ACHN (cell line): Measurements from ENCODE around the gene ABCD1.

Experiments used
- DNase-seq: peaks from one replicate; pipeline ENCODE4 v3.0.0-alpha.2; 2015
- in situ Hi-C: cut with HindIII; loops from 2 replicates; pipeline ENCODE4 v1.10.0; 2017; ENCODE audit warnings: low sequenced_read_pairs, low pct_ligation_motif_present, low pct_unique_long_range_greater_than_20kb

The ABCD1 gene

GRCh38 chrX:153777261-153778090 lies 52.8 kb downstream of the ABCD1 start:
- in situ Hi-C loops = no loop called here

GRCh38 chrX:153778181-153778580 lies 53.5 kb downstream of the ABCD1 start:
- DNase-seq = no peak
- in situ Hi-C loops = no loop called here

More at GRCh38 chrX:153777261-153778090, 52.8 kb downstream of the ABCD1 start:
- DNase-seq = no peak

- DNase-seq = no peak
- in situ Hi-C loops = no loop called here
These were observed 54.0 kb downstream of the ABCD1 start for GRCh38 chrX:153778684-153779101.

- in situ Hi-C loops = no loop called here
- DNase-seq = no peak
These were observed 55.4 kb downstream of the ABCD1 start for GRCh38 chrX:153779891-153780677.

GRCh38 chrX:153780678-153781427 lies 56.2 kb downstream of the ABCD1 start, which contains the start of gene SRPK3:
Gene SRPK3, plus strand, starts transcription at chrX:153781041. Its CDS starts 46 bp downstream, at chrX:153781087.
- in situ Hi-C loops = no loop called here
- DNase-seq = no peak

GRCh38 chrX:153781428-153782047 lies 56.9 kb downstream of the ABCD1 start:
- in situ Hi-C loops = no loop called here

GRCh38 chrX:153782313-153782712 lies 57.7 kb downstream of the ABCD1 start:
- DNase-seq = no peak
- in situ Hi-C loops = no loop called here

More at GRCh38 chrX:153781428-153782047, 56.9 kb downstream of the ABCD1 start:
- no peak for DNase-seq

- no peak for DNase-seq
- in situ Hi-C loops = no loop called here
These were observed 58.2 kb downstream of the ABCD1 start for GRCh38 chrX:153782871-153783270.

GRCh38 chrX:153783378-153784013 lies 58.8 kb downstream of the ABCD1 start:
- DNase-seq = no peak
- in situ Hi-C loops = no loop called here

GRCh38 chrX:153784325-153784967 lies 59.8 kb downstream of the ABCD1 start:
- in situ Hi-C loops = no loop called here
- DNase-seq = no peak

- in situ Hi-C loops = no loop called here
- DNase-seq = no peak
These were observed 62.0 kb downstream of the ABCD1 start for GRCh38 chrX:153786669-153787068.

GRCh38 chrX:153789654-153790053 lies 65.0 kb downstream of the ABCD1 start:
- in situ Hi-C loops = no loop called here
- DNase-seq = no peak

GRCh38 chrX:153791104-153791852 lies 66.6 kb downstream of the ABCD1 start:
- DNase-seq = no peak
- in situ Hi-C loops = no loop called here

- in situ Hi-C loops = no loop called here
- no peak for DNase-seq
These were observed 67.7 kb downstream of the ABCD1 start for GRCh38 chrX:153792368-153792767.

GRCh38 chrX:153793291-153793690 lies 68.6 kb downstream of the ABCD1 start:
- DNase-seq = no peak
- in situ Hi-C loops = no loop called here
